GM12865 (cell line): ENCODE data around the gene PAK3.

Experiments
- DNase-seq: peaks from one replicate; pipeline ENCODE4 v3.0.0; 2010; ENCODE audit warnings: low read depth
- H3K4me3 ChIP-seq: 2 replicates; pipeline ENCODE4 v1.5.1; 2011; ENCODE audit warnings: mild to moderate bottlenecking, low read depth, low read length, control low read depth
- TF ChIP-seq, protein P1 (sequence below): IDR thresholded peaks from 2 replicates; pipeline ENCODE4 v1.5.1; 2011; ENCODE audit warnings: low read length, control low read depth, low read depth, inconsistent platforms; ENCODE audit not compliant: insufficient read depth; ENCODE audit errors: missing control alignments

Gene PAK3

DNA sequence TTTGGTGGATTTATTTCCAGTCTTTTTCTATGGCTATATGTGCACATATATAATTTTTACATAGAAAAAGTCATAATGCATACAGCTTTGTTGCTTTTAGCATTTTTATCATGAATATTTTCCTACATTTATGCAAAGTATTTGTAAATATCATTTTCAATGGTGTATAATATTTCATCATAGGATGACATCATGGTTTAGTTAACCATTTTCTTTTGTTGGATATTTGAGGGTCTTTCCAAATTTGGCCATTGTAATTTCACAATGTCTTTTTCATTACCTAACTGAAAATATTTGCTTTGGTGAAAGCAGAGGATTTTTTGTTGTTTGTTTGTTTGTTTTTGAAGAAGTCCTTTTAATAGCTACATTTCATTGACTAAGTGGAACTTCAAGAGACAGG, 31.0 kb downstream of the PAK3 start:
- DNase-seq, result no peak
- no peak overlapping the region for H3K4me3 ChIP-seq
- TF ChIP-seq, protein P1, sequence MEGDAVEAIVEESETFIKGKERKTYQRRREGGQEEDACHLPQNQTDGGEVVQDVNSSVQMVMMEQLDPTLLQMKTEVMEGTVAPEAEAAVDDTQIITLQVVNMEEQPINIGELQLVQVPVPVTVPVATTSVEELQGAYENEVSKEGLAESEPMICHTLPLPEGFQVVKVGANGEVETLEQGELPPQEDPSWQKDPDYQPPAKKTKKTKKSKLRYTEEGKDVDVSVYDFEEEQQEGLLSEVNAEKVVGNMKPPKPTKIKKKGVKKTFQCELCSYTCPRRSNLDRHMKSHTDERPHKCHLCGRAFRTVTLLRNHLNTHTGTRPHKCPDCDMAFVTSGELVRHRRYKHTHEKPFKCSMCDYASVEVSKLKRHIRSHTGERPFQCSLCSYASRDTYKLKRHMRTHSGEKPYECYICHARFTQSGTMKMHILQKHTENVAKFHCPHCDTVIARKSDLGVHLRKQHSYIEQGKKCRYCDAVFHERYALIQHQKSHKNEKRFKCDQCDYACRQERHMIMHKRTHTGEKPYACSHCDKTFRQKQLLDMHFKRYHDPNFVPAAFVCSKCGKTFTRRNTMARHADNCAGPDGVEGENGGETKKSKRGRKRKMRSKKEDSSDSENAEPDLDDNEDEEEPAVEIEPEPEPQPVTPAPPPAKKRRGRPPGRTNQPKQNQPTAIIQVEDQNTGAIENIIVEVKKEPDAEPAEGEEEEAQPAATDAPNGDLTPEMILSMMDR, result no peak

DNA sequence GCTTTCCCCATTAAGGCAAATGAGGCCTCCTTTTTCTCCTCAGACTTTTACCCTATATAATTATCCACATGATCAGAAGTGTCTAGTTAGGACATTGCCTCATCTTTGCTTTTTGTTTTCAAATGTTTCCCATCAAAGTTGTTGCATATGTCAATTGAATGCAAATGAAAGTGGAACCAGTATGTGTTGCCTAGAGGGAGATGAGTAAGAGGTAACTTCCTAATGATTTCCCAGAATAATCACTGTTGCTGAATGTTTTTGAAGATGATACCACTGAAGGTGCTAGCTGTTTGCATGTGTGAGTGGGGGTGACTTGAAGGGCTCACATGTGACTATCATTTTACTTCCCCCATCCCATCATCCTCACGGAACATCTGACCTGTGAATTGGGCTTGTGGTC, 33.9 kb downstream of the PAK3 start:
- no peak overlapping the region for H3K4me3 ChIP-seq
- TF ChIP-seq, protein P1, result no peak
- no peak for DNase-seq

DNA sequence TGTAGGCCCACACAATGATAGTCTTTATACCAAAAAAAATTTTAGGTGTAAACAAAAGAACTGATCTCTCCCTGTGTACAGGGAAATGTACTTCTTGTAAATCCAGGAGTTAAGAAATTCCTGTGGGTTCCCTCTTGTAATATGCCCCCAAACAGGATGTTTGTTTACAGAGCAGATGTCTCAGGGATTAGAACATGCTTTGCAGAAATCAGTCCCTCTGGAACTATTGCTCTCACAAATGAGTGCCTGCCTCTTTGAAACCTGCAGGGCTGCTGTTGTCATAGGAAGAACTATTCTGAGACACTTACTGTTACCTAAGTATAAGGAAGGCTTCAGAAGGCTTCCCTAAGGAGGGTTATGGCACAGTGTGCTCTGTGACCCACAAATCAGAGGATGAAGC, 35.6 kb downstream of the PAK3 start:
- no peak for DNase-seq
- TF ChIP-seq, protein P1, result no peak
- H3K4me3 ChIP-seq, result no peak overlapping the region

DNA sequence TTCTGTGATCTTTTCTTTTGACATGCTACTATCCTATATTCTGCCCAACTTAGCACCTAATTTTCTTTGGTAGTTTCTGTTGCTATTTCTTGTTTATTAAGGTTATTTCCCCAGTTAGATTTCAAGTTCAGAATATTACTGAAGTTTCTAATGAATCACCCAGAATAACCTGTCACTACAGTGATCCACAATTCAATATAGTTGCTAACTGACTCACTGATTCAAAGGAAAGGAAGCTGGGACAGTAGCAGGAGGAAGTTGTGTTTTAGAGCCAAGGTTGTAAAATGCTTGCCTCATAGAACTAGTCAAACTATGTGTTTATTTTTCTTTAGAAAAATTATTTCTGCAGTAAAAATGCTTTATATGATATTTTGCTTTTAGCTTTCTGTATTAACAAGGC, 37.4 kb downstream of the PAK3 start:
- H3K4me3 ChIP-seq, result no peak overlapping the region
- no peak for DNase-seq
- TF ChIP-seq, protein P1, result no peak

DNA sequence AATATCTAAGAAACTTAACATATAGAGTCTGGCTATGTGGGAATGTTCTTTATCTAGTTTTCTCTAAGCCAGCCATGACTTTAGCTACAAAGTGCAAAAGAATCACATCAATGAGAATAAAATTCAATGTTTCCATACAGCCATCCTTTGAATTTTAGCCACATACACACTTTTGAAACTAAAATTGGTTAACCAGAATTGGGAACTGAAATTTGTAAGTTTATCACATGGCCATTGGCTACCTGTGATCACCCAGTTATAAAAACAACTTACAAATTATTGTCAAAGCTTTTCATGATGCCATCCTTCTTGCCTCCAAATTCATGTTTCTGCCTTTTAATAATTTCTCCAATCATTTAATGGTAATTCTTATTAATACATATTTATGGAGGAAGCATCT, 49.9 kb downstream of the PAK3 start:
- TF ChIP-seq, protein P1, result no peak
- DNase-seq, result no peak
- H3K4me3 ChIP-seq, result no peak overlapping the region

DNA sequence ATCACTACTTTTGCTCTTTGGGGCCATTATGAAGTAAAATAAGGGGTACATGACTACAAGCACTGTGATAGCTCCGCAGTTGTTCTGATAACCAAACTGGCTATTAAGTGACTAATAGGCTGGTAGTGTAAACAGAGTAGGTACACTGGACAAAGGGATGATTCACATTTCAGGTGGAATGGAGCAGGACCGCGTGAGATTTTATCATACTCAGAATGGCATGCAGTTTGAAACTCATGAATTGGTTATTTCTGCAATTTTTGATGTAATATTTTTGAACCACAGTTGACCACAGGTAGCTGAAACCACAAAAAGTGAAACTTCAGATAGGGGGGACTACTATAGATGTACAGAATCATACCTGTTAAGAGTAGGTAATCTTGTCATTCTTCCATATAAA, 55.8 kb downstream of the PAK3 start:
- no peak for DNase-seq
- H3K4me3 ChIP-seq, result no peak overlapping the region
- TF ChIP-seq, protein P1, result no peak

DNA sequence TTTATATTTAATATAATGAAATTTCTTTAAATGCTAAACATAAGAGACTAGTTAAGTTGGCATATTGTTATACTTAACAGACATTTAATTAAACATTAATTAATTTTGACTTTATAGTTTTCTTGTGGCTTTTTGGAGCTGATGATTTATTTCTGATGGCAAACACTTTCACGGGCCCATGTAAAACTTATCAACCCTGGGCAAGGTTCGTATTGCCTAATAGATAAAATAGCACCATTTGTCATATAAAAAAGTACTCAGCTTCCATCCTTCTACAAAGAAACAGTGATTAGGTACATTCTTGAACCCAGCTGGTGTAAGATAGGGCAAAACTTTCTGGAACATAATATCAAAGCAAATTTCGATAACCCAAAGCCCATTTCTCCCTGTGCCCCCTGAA, 63.2 kb downstream of the PAK3 start:
- TF ChIP-seq, protein P1, result no peak
- DNase-seq, result no peak
- H3K4me3 ChIP-seq, result no peak overlapping the region
